ENCODE data around the gene SERINC5. TPM values are rescaled to one million over a fixed set of nuclear protein-coding genes. Genes with fewer than 3 reads are reported as not detected.

Gene SERINC5
- polyA plus RNA-seq, 3 donors = 5.0 to 35.9 (median 7.3) TPM

DNA sequence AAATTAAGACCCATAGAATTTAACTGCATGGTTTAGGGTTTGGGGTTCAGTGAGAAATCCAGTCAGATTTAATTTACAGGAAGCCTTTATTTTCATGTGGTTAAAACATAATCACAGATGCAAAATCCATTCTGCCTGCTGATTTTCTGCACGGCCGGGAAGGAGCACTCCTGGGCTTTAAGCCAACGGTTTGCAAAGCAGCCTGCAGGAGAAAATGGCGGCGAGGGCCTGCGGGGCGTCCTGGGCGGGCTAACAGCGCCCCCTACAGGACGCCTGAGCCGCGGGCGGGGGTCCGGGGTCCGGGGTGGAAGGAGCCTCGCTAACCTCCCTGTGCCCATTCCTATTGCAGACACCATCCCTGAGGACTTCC lies 173.1 kb downstream of the SERINC5 start:
- peaks cover 12% of the 10 kb centered on the region for H3K4me1 Mint-ChIP-seq
- H3K4me3 ChIP-seq (replicated peaks in 1 of 3; ENCODE audit: low read depth in 2 of 3, low read length in 3 of 3) = peak overlapping the region; percentile 19 to 70 (median 44)
- H3K27ac Mint-ChIP-seq = peak overlapping the region in 2 of 7 donors; percentile 24 to 78
- H3K36me3 Mint-ChIP-seq = peaks cover 22 to 45% of the 10 kb centered on the region in 2 donors
- intact Hi-C loops (cut with micrococcal nuclease) = loop anchor here in 1 of 2 donors (5.0 kb wide), 1 partner anchor 205 kb away; no protein-coding TSS in a partner anchor
- peaks cover 0 to 2% (median 0%) of the 10 kb centered on the region in 3 donors for H3K27me3 Mint-ChIP-seq (ENCODE audit: low read depth in 3 of 3)
- peaks cover 0 to 2% (median 0%) of the 10 kb centered on the region in 7 donors for H3K9me3 Mint-ChIP-seq
- H2AFZ ChIP-seq (ENCODE audit: insufficient read depth, low read depth, low read length, poor library complexity, severe bottlenecking) = peak overlapping the region; percentile 72
- H3K36me3 ChIP-seq (replicated peaks in 1 of 2; ENCODE audit: control insufficient read depth in 1 of 2, insufficient read depth in 2 of 2, low read length in 2 of 2) = peaks cover 18 to 21% of the 10 kb centered on the region in 2 donors
- no peak overlapping the region for H3K27ac ChIP-seq (ENCODE audit: low read depth in 1 of 2, low read length in 2 of 2)
- H3K9ac ChIP-seq (ENCODE audit: insufficient read depth, low read length, poor library complexity, severe bottlenecking) = no peak overlapping the region
- H4K20me1 ChIP-seq (ENCODE audit: insufficient read depth, low read length) = no peaks in the 10 kb centered on the region
- peak; percentile 42 to 63 (median 51) for DNase-seq
- H3K4me3 Mint-ChIP-seq = peak overlapping the region; percentile 78 to 86
- H3K27me3 ChIP-seq (ENCODE audit: control insufficient read depth in 2 of 2, insufficient read depth in 2 of 2, low read length in 2 of 2) = no peaks in the 10 kb centered on the region
- no peaks in the 10 kb centered on the region for H3K79me2 ChIP-seq (ENCODE audit: insufficient read depth, low read length)
- peaks cover 10 to 12% of the 10 kb centered on the region in 2 donors for H3K4me1 ChIP-seq (ENCODE audit: control insufficient read depth in 1 of 2, insufficient read depth in 2 of 2, low read length in 2 of 2)
- no peaks in the 10 kb centered on the region for H3K9me3 ChIP-seq (replicated peaks in 1 of 2; ENCODE audit: control insufficient read depth in 1 of 2, insufficient read depth in 1 of 2, low read length in 2 of 2)
- TF ChIP-seq, protein P1, sequence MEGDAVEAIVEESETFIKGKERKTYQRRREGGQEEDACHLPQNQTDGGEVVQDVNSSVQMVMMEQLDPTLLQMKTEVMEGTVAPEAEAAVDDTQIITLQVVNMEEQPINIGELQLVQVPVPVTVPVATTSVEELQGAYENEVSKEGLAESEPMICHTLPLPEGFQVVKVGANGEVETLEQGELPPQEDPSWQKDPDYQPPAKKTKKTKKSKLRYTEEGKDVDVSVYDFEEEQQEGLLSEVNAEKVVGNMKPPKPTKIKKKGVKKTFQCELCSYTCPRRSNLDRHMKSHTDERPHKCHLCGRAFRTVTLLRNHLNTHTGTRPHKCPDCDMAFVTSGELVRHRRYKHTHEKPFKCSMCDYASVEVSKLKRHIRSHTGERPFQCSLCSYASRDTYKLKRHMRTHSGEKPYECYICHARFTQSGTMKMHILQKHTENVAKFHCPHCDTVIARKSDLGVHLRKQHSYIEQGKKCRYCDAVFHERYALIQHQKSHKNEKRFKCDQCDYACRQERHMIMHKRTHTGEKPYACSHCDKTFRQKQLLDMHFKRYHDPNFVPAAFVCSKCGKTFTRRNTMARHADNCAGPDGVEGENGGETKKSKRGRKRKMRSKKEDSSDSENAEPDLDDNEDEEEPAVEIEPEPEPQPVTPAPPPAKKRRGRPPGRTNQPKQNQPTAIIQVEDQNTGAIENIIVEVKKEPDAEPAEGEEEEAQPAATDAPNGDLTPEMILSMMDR (IDR thresholded peaks at IDR 0.05) = peak; percentile 95
- peak overlapping the region; percentile 75 for H3K4me2 ChIP-seq (replicated peaks; ENCODE audit: extremely low read depth, low read length, poor library complexity, severe bottlenecking)
- 7% methylated on average over 14 of the region's 16 CpGs for WGBS (ENCODE audit: insufficient coverage)

DNA sequence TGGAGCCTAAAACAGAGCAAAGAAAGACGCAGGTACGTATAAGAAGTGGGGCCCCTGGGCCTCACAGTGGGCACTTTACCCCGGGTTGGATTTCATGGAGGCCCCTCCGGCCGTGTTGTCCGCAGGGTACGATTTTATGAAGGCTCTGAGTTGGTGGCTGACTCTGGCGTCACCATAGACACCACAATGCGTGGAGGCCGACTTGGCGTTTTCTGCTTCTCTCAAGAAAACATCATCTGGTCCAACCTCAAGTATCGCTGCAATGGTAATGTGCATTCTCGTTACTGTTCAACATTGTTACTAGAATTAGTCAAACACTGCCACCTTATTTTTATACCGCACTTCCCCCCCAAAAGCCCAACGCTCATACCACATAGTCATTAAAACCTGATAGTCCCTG lies 173.6 kb downstream of the SERINC5 start:
- H3K27me3 Mint-ChIP-seq (ENCODE audit: low read depth in 3 of 3) = peaks cover 0 to 2% (median 0%) of the 10 kb centered on the region in 3 donors
- H3K36me3 ChIP-seq (replicated peaks in 1 of 2; ENCODE audit: control insufficient read depth in 1 of 2, insufficient read depth in 2 of 2, low read length in 2 of 2) = peaks cover 21 to 25% of the 10 kb centered on the region in 2 donors
- H3K4me3 ChIP-seq (replicated peaks in 1 of 3; ENCODE audit: low read depth in 2 of 3, low read length in 3 of 3) = peak overlapping the region in 1 of 3 experiments; percentile 70
- H3K4me1 ChIP-seq (ENCODE audit: control insufficient read depth in 1 of 2, insufficient read depth in 2 of 2, low read length in 2 of 2) = peaks cover 10 to 12% of the 10 kb centered on the region in 2 donors
- no peaks in the 10 kb centered on the region for H4K20me1 ChIP-seq (ENCODE audit: insufficient read depth, low read length)
- WGBS (ENCODE audit: insufficient coverage) = 94% methylated on average over 13 of the region's 15 CpGs
- peaks cover 12% of the 10 kb centered on the region for H3K4me1 Mint-ChIP-seq
- intact Hi-C loops (cut with micrococcal nuclease) = loop anchor here in 1 of 2 donors (5.0 kb wide), 1 partner anchor 205 kb away; no protein-coding TSS in a partner anchor
- H3K4me2 ChIP-seq (replicated peaks; ENCODE audit: extremely low read depth, low read length, poor library complexity, severe bottlenecking) = peak overlapping the region; percentile 75
- H3K9me3 Mint-ChIP-seq = peaks cover 0 to 2% (median 0%) of the 10 kb centered on the region in 7 donors
- H3K27me3 ChIP-seq (ENCODE audit: control insufficient read depth in 2 of 2, insufficient read depth in 2 of 2, low read length in 2 of 2) = no peaks in the 10 kb centered on the region
- H3K27ac ChIP-seq (ENCODE audit: low read depth in 1 of 2, low read length in 2 of 2) = no peak overlapping the region
- peaks cover 24 to 49% of the 10 kb centered on the region in 2 donors for H3K36me3 Mint-ChIP-seq
- no peaks in the 10 kb centered on the region for H3K9me3 ChIP-seq (replicated peaks in 1 of 2; ENCODE audit: control insufficient read depth in 1 of 2, insufficient read depth in 1 of 2, low read length in 2 of 2)
- no peak overlapping the region for H3K27ac Mint-ChIP-seq
- no peak for DNase-seq
- no peaks in the 10 kb centered on the region for H3K79me2 ChIP-seq (ENCODE audit: insufficient read depth, low read length)
- peak overlapping the region in 1 of 2 donors; percentile 78 for H3K4me3 Mint-ChIP-seq
- peak overlapping the region; percentile 72 for H2AFZ ChIP-seq (ENCODE audit: insufficient read depth, low read depth, low read length, poor library complexity, severe bottlenecking)
- TF ChIP-seq, protein P1 (IDR thresholded peaks at IDR 0.05) = no peak
- no peak overlapping the region for H3K9ac ChIP-seq (ENCODE audit: insufficient read depth, low read length, poor library complexity, severe bottlenecking)
